SK-N-SH (cell line): Measurements from ENCODE around the gene ANO2. TPM values are rescaled to one million over a fixed set of nuclear protein-coding genes. Genes with fewer than 3 reads are reported as not detected.

ENCODE experiments used
- CTCF ChIA-PET: fragments of 300-600, 350-600 bp; formaldehyde crosslinking; extraction: SDS; loops from one replicate; lab custom pipeline; 2021; lab: Yijun Ruan, JAX
- POLR2A ChIA-PET: fragments of 350-600 bp; sonication (Branson Sonifier 250); formaldehyde crosslinking; extraction: SDS; loops from one replicate; lab custom pipeline; 2020; ENCODE audit warnings: antibody characterized with exemption, inconsistent platforms; lab: Yijun Ruan, JAX
- DNase-seq: peaks from one replicate; pipeline ENCODE4 v3.0.0; 2012
- H2AFZ ChIP-seq: fragments of 200-600 bp; sonication (generic); 2 replicates; pipeline ENCODE4 v1.8.1; 2016; ENCODE audit warnings: antibody characterized with exemption, mild to moderate bottlenecking, low read depth
- H3F3A ChIP-seq: fragments of 200-600 bp; sonication (generic); replicated peaks from 2 replicates; pipeline ENCODE3; 2016; ENCODE audit warnings: antibody characterized with exemption, mild to moderate bottlenecking; ENCODE audit not compliant: insufficient read depth
- H3K27ac ChIP-seq, 2 experiments: fragments of 200-500 bp in 1 of 2; fragments of 200-600 bp in 1 of 2; sonication (Bioruptor generic) in 1 of 2; sonication (generic), shearing (Covaris generic) in 1 of 2; 2 replicates each; pipeline versions ENCODE4 v1.5.1 to v1.6.1; 2014 to 2016; ENCODE audit warnings: low read depth in 2 of 2, inconsistent platforms in 1 of 2, low read length in 1 of 2, mild to moderate bottlenecking in 1 of 2, mixed read lengths in 1 of 2
- H3K27me3 ChIP-seq: fragments of 200-600 bp; sonication (generic), shearing (Covaris generic); 2 replicates; pipeline ENCODE4 v1.6.1; 2016; ENCODE audit warnings: mixed run types; ENCODE audit not compliant: insufficient read depth
- H3K36me3 ChIP-seq, 2 experiments: fragments of 200-500 bp in 1 of 2; fragments of 200-600 bp in 1 of 2; sonication (Bioruptor generic) in 1 of 2; sonication (generic) in 1 of 2; replicated peaks in 1 of 2; 2 replicates each; pipeline versions ENCODE3 to v1.5.1; 2014 to 2016; ENCODE audit warnings: low read length in 1 of 2, mild to moderate bottlenecking in 1 of 2; ENCODE audit not compliant: insufficient read depth in 2 of 2, control insufficient read depth in 1 of 2
- H3K4me1 ChIP-seq, 2 experiments: fragments of 200-500 bp in 1 of 2; fragments of 200-600 bp in 1 of 2; sonication (Bioruptor generic) in 1 of 2; sonication (generic), shearing (Covaris generic) in 1 of 2; 2 replicates each; pipeline versions ENCODE4 v1.5.1 to v1.6.1; 2014 to 2016; ENCODE audit warnings: low read depth in 1 of 2, low read length in 1 of 2, mixed run types in 1 of 2; ENCODE audit not compliant: insufficient read depth in 2 of 2, control insufficient read depth in 1 of 2
- H3K4me2 ChIP-seq: fragments of 200-600 bp; sonication (generic), shearing (Covaris generic); 2 replicates; pipeline ENCODE4 v1.6.1; 2017; ENCODE audit warnings: mixed run types
- H3K4me3 ChIP-seq, 2 experiments: fragments of 200-500 bp in 1 of 2; fragments of 200-600 bp in 1 of 2; sonication (Bioruptor generic) in 1 of 2; sonication (generic), shearing (Covaris generic) in 1 of 2; 2 replicates each; pipeline versions ENCODE4 v1.5.1 to v1.8.1; 2014 to 2016; ENCODE audit warnings: low read depth in 2 of 2, inconsistent platforms in 1 of 2, low read length in 1 of 2, mild to moderate bottlenecking in 1 of 2, mixed read lengths in 1 of 2, moderate library complexity in 1 of 2
- H3K79me2 ChIP-seq: fragments of 200-600 bp; sonication (generic); 2 replicates; pipeline ENCODE4 v1.8.1; 2017; ENCODE audit warnings: mild to moderate bottlenecking; ENCODE audit not compliant: insufficient read depth
- H3K9ac ChIP-seq: fragments of 200-600 bp; sonication (generic); 2 replicates; pipeline ENCODE4 v1.6.1; 2017; ENCODE audit warnings: mixed run types
- H3K9me2 ChIP-seq: fragments of 200-600 bp; sonication (generic); 2 replicates; pipeline ENCODE4 v1.6.1; 2017; ENCODE audit warnings: mixed run types
- H3K9me3 ChIP-seq: fragments of 200-600 bp; sonication (generic); 2 replicates; pipeline ENCODE4 v1.6.1; 2017; ENCODE audit warnings: mixed run types, mild to moderate bottlenecking, moderate library complexity
- H4K20me1 ChIP-seq: fragments of 200-600 bp; sonication (generic); 2 replicates; pipeline ENCODE4 v1.6.1; 2017; ENCODE audit warnings: mild to moderate bottlenecking, mixed run types; ENCODE audit not compliant: insufficient read depth
- FOXM1 ChIP-seq: IDR thresholded peaks from 2 replicates; pipeline ENCODE4 v1.4.0; 2012; ENCODE audit warnings: low read depth, mild to moderate bottlenecking
- GATA2 ChIP-seq: sonication (generic); formaldehyde crosslinking; IDR thresholded peaks from 2 replicates; pipeline ENCODE4 v1.5.0; 2020; ENCODE audit warnings: mild to moderate bottlenecking, missing genetic modification reagents
- JUND ChIP-seq: IDR thresholded peaks from 2 replicates; pipeline ENCODE4 v1.4.0; 2012
- POLR2AphosphoS5 ChIP-seq: IDR thresholded peaks from 2 replicates; pipeline ENCODE4 v1.6.1; 2012; ENCODE audit warnings: low read depth, low read length
- RAD21 ChIP-seq: IDR thresholded peaks from 2 replicates; pipeline ENCODE4 v1.6.1; 2012; ENCODE audit warnings: mild to moderate bottlenecking, low read length
- RFX5 ChIP-seq: IDR thresholded peaks from 2 replicates; pipeline ENCODE4 v1.6.1; 2012; ENCODE audit warnings: mild to moderate bottlenecking, improper control_type of control experiment, low read length
- RXRA ChIP-seq: IDR thresholded peaks from 2 replicates; pipeline ENCODE4 v1.4.0; 2012; ENCODE audit warnings: low read depth, mild to moderate bottlenecking, borderline replicate concordance
- TAF1 ChIP-seq: IDR thresholded peaks from 2 replicates; pipeline ENCODE4 v1.6.1; 2012; ENCODE audit warnings: low read depth, mild to moderate bottlenecking, low read length, moderate library complexity, borderline replicate concordance
- TEAD4 ChIP-seq: IDR thresholded peaks from 2 replicates; pipeline ENCODE4 v1.4.0; 2012; ENCODE audit warnings: mild to moderate bottlenecking, borderline replicate concordance; ENCODE audit not compliant: insufficient read depth
- YY1 ChIP-seq: IDR thresholded peaks from 2 replicates; pipeline ENCODE4 v1.4.0; 2012; ENCODE audit warnings: low read depth, mild to moderate bottlenecking
- WGBS: methylation state at CpG from one replicate; pipeline ENCODE4 v1.1.6; 2017; ENCODE audit warnings: low lambda C conversion rate; 5-methylcytosine and 5-hydroxymethylcytosine counted together
- polyA plus RNA-seq, 3 experiments: library from polyadenylated mRNA; depleted of rRNA; stranded (reverse); fragments of >200 nt; gene quantifications; 2 replicates each; pipeline ENCODE4 v1.2.3, GENCODE V29; 2012
- TF ChIP-seq, protein P1 (sequence below): fragments of 150-350 bp; IDR thresholded peaks from 2 replicates; pipeline ENCODE4 v1.6.1; 2017; ENCODE audit warnings: antibody characterized with exemption, low read length, low read depth, borderline replicate concordance
- TF ChIP-seq, protein P2 (sequence below): fragments of 200-600 bp; sonication (generic); IDR thresholded peaks from 2 replicates; pipeline ENCODE4 v1.6.1; 2017; ENCODE audit warnings: antibody characterized with exemption, mild to moderate bottlenecking, moderate library complexity
- TF ChIP-seq, protein P3 (sequence below): fragments of 150-350 bp; IDR thresholded peaks from 2 replicates; pipeline ENCODE4 v1.6.1; 2016; ENCODE audit warnings: mild to moderate bottlenecking, low read depth, low read length
- TF ChIP-seq, protein P4 (sequence below): IDR thresholded peaks from 2 replicates; pipeline ENCODE4 v1.6.1; 2012; ENCODE audit warnings: mild to moderate bottlenecking, low read depth, low read length, moderate library complexity

ANO2 gene
- polyA plus RNA-seq, 1 of the 3 experiments (the other 2 are of a cell fraction) = not detected

DNA sequence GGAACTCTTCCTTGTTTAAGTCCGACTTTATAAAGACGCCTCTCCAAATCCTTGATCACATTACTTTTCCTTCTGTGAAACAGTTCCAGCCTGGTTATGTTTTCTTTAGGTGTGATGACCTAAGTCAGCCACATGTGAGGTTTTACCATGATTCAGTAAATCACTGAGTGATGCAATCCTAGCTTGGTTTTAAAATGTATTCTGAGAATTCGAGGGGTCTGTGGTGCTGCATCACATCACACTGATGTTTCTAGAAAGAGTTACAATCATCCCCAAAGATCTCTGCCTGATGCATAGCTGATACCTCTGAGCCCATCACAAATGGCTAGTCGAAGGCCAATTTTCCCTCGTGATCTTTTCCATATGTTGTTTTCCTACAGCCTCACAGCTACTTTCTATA, 152.7 kb downstream of the ANO2 start:
- H3K27ac ChIP-seq = no peak overlapping the region
- H3K27me3 ChIP-seq = peaks cover 18% of the 10 kb centered on the region; the same call in 1 of the 2 replicates
- no peaks in the 10 kb centered on the region for H3F3A ChIP-seq
- 2% methylated on average over 5 of the region's 5 CpGs for WGBS
- H3K9me2 ChIP-seq = no peaks in the 10 kb centered on the region
- H3K4me1 ChIP-seq = no peaks in the 10 kb centered on the region; a peak in 1 of 4 replicates
- no peak overlapping the region for H3K9ac ChIP-seq
- H4K20me1 ChIP-seq = no peaks in the 10 kb centered on the region
- no peak overlapping the region for H3K4me3 ChIP-seq
- H3K36me3 ChIP-seq = no peaks in the 10 kb centered on the region
- no peaks in the 10 kb centered on the region for H3K79me2 ChIP-seq
- H3K4me2 ChIP-seq = no peak overlapping the region
- no peak overlapping the region for H2AFZ ChIP-seq
- no peaks in the 10 kb centered on the region for H3K9me3 ChIP-seq
- TF ChIP-seq POLR2AphosphoS5 (no peak), FOXM1 (no peak), YY1 (no peak), RFX5 (no peak), RAD21 (no peak), RXRA (no peak), TAF1 (no peak), TEAD4 (no peak), GATA2 (CRISPR knock-in tag) (no peak), JUND (no peak)
- TF ChIP-seq, protein P1, sequence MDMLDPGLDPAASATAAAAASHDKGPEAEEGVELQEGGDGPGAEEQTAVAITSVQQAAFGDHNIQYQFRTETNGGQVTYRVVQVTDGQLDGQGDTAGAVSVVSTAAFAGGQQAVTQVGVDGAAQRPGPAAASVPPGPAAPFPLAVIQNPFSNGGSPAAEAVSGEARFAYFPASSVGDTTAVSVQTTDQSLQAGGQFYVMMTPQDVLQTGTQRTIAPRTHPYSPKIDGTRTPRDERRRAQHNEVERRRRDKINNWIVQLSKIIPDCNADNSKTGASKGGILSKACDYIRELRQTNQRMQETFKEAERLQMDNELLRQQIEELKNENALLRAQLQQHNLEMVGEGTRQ = no peak
- TF ChIP-seq, protein P2, sequence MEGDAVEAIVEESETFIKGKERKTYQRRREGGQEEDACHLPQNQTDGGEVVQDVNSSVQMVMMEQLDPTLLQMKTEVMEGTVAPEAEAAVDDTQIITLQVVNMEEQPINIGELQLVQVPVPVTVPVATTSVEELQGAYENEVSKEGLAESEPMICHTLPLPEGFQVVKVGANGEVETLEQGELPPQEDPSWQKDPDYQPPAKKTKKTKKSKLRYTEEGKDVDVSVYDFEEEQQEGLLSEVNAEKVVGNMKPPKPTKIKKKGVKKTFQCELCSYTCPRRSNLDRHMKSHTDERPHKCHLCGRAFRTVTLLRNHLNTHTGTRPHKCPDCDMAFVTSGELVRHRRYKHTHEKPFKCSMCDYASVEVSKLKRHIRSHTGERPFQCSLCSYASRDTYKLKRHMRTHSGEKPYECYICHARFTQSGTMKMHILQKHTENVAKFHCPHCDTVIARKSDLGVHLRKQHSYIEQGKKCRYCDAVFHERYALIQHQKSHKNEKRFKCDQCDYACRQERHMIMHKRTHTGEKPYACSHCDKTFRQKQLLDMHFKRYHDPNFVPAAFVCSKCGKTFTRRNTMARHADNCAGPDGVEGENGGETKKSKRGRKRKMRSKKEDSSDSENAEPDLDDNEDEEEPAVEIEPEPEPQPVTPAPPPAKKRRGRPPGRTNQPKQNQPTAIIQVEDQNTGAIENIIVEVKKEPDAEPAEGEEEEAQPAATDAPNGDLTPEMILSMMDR = no peak
- TF ChIP-seq, protein P3, sequence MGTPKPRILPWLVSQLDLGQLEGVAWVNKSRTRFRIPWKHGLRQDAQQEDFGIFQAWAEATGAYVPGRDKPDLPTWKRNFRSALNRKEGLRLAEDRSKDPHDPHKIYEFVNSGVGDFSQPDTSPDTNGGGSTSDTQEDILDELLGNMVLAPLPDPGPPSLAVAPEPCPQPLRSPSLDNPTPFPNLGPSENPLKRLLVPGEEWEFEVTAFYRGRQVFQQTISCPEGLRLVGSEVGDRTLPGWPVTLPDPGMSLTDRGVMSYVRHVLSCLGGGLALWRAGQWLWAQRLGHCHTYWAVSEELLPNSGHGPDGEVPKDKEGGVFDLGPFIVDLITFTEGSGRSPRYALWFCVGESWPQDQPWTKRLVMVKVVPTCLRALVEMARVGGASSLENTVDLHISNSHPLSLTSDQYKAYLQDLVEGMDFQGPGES = no peak
- TF ChIP-seq, protein P4, sequence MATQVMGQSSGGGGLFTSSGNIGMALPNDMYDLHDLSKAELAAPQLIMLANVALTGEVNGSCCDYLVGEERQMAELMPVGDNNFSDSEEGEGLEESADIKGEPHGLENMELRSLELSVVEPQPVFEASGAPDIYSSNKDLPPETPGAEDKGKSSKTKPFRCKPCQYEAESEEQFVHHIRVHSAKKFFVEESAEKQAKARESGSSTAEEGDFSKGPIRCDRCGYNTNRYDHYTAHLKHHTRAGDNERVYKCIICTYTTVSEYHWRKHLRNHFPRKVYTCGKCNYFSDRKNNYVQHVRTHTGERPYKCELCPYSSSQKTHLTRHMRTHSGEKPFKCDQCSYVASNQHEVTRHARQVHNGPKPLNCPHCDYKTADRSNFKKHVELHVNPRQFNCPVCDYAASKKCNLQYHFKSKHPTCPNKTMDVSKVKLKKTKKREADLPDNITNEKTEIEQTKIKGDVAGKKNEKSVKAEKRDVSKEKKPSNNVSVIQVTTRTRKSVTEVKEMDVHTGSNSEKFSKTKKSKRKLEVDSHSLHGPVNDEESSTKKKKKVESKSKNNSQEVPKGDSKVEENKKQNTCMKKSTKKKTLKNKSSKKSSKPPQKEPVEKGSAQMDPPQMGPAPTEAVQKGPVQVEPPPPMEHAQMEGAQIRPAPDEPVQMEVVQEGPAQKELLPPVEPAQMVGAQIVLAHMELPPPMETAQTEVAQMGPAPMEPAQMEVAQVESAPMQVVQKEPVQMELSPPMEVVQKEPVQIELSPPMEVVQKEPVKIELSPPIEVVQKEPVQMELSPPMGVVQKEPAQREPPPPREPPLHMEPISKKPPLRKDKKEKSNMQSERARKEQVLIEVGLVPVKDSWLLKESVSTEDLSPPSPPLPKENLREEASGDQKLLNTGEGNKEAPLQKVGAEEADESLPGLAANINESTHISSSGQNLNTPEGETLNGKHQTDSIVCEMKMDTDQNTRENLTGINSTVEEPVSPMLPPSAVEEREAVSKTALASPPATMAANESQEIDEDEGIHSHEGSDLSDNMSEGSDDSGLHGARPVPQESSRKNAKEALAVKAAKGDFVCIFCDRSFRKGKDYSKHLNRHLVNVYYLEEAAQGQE = no peak
- POLR2A ChIA-PET = no interaction called here
- no peak for DNase-seq
- CTCF ChIA-PET = interaction anchor here (1.4 to 1.5 kb wide), 2 partner anchors 16 to 47 kb away, joined by 3 to 4 read pairs; no protein-coding TSS in a partner anchor
